Measurements from ENCODE around the gene ETV3.

DNA sequence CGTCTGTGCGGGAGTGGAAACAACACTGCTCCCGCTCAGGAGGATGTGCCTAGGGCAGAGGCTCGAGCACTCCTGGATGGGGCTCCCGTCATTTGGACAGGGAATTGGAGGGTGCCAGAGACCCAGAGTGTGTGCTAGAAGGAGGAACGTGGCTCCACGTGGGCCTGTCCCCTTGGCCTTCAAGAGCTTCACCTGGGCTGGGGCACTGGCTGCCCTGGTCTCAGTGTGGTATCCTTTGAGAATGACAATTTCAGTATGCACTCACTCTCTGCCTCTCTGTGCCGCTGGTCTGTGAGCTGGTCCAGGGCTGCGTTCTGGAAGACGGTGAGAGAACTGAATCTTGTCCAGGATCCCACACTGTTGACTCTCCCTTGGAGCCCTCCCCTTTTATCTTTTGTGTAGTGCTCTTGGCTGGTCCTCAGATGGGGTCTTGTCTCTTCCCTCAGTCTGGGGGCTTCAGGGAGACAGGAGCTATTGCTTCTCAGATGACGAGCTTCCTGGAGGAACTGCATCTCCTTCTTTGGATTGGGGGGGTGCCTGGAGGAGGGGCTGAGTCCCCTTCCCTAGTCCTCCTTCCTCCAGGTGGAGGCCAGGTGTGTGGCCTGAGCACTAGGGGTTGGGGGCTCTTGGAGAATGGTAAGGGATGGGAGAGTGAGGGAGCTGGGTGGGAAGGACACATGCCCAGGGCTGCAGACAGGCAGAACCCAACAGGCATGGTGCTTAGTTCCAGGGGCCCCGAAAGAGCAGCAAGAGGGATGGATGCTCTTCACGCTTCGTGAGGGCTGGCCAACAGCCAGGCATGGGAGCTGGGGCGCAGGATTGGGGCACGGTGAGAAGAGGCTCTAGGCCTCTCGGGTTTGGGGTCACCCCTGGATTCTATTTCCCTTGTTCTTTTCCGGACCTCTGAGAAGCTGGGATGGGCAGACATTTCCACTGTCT lies 23.7 kb downstream of the ETV3 start:
- TF ChIP-seq MXI1 (IDR thresholded peaks at IDR 0.05; ENCODE audit: borderline replicate concordance, low read depth, low read length) = no peak
- no peak for TF ChIP-seq SMC3 (IDR thresholded peaks at IDR 0.05; ENCODE audit: low read length)
- no peak for TF ChIP-seq TCF7 (IDR thresholded peaks at IDR 0.05; ENCODE audit: low read depth)
